ENCODE data around the gene NDUFB10. TPM values are rescaled to one million over a fixed set of nuclear protein-coding genes. Genes with fewer than 3 reads are reported as not detected.

Gene NDUFB10
- total and polyA plus RNA-seq, 2 donors = 103 to 129 TPM

GRCh38 chr16:1963806-1964505 lies 4.6 kb downstream of the NDUFB10 start:
- H3K36me3 ChIP-seq (ENCODE audit: control insufficient read depth in 2 of 2, insufficient read depth in 2 of 2, low read length in 1 of 2) = peaks cover 19 to 34% of the 10 kb centered on the region in 2 donors
- DNase-seq (ENCODE audit: low read depth in 6 of 9, low spot score in 9 of 9) = peak in 2 of 9 donors; percentile 28 to 52
- peaks cover 12 to 45% of the 10 kb centered on the region in 2 donors for H3K4me1 ChIP-seq (ENCODE audit: control insufficient read depth in 2 of 2, insufficient read depth in 2 of 2, low read length in 2 of 2)
- 13% methylated on average over 44 of the region's 44 CpGs for WGBS
- H3K9me3 ChIP-seq (ENCODE audit: control insufficient read depth in 2 of 2, insufficient read depth in 1 of 2, low read length in 1 of 2) = no peaks in the 10 kb centered on the region
- H3K27ac ChIP-seq (ENCODE audit: low read depth in 1 of 2, low read length in 1 of 2) = peak overlapping the region; percentile 91 to 95
- H3K27me3 ChIP-seq (ENCODE audit: control insufficient read depth in 2 of 2, insufficient read depth in 1 of 2, low read length in 1 of 2) = peaks cover 0 to 2% of the 10 kb centered on the region in 2 donors
- H3K4me3 ChIP-seq (ENCODE audit: low read length in 2 of 2) = peak overlapping the region; percentile 83 to 95

GRCh38 chr16:1964506-1965395 lies 5.4 kb downstream of the NDUFB10 start, which contains the start of gene RPS2:
Gene RPS2, minus strand, starts transcription at chr16:1964826. Its CDS starts 201 bp downstream, at chr16:1964625.
- Histone ChIP-seq H3K36me3 (ENCODE audit: control insufficient read depth in 2 of 2, insufficient read depth in 2 of 2, low read length in 1 of 2) (peaks cover 19 to 34% of the 10 kb centered on the region in 2 donors), H3K27ac (ENCODE audit: low read depth in 1 of 2, low read length in 1 of 2) (peak within 1 kb of the TSS; percentile 91 to 95), H3K4me3 (ENCODE audit: low read length in 2 of 2) (peak within 1 kb of the TSS; percentile 83 to 95), H3K4me1 (ENCODE audit: control insufficient read depth in 2 of 2, insufficient read depth in 2 of 2, low read length in 2 of 2) (peaks cover 10 to 43% of the 10 kb centered on the region in 2 donors), H3K9me3 (ENCODE audit: control insufficient read depth in 2 of 2, insufficient read depth in 1 of 2, low read length in 1 of 2) (no peaks in the 10 kb centered on the region), H3K27me3 (ENCODE audit: control insufficient read depth in 2 of 2, insufficient read depth in 1 of 2, low read length in 1 of 2) (no peaks in the 10 kb centered on the region)
- under 1% methylated on average over 97 of the region's 97 CpGs for WGBS
- peak; percentile 93 to 99 (median 95) for DNase-seq (ENCODE audit: low read depth in 6 of 9, low spot score in 9 of 9)

GRCh38 chr16:1965396-1966001 lies 6.2 kb downstream of the NDUFB10 start:
- peaks cover 6 to 40% of the 10 kb centered on the region in 2 donors for H3K4me1 ChIP-seq (ENCODE audit: control insufficient read depth in 2 of 2, insufficient read depth in 2 of 2, low read length in 2 of 2)
- 29% methylated on average over 24 of the region's 24 CpGs for WGBS
- peak overlapping the region; percentile 83 to 95 for H3K4me3 ChIP-seq (ENCODE audit: low read length in 2 of 2)
- peak in 1 of 9 donors; percentile 37 for DNase-seq (ENCODE audit: low read depth in 6 of 9, low spot score in 9 of 9)
- peaks cover 19 to 32% of the 10 kb centered on the region in 2 donors for H3K36me3 ChIP-seq (ENCODE audit: control insufficient read depth in 2 of 2, insufficient read depth in 2 of 2, low read length in 1 of 2)
- no peaks in the 10 kb centered on the region for H3K27me3 ChIP-seq (ENCODE audit: control insufficient read depth in 2 of 2, insufficient read depth in 1 of 2, low read length in 1 of 2)
- no peaks in the 10 kb centered on the region for H3K9me3 ChIP-seq (ENCODE audit: control insufficient read depth in 2 of 2, insufficient read depth in 1 of 2, low read length in 1 of 2)
- peak overlapping the region; percentile 88 to 93 for H3K27ac ChIP-seq (ENCODE audit: low read depth in 1 of 2, low read length in 1 of 2)

- H3K36me3 ChIP-seq (ENCODE audit: control insufficient read depth in 2 of 2, insufficient read depth in 2 of 2, low read length in 1 of 2) = peaks cover 14 to 23% of the 10 kb centered on the region in 2 donors
- H3K27ac ChIP-seq (ENCODE audit: low read depth in 1 of 2, low read length in 1 of 2) = peak within 1 kb of the TSS in 1 of 2 donors; percentile 88
- WGBS = 98% methylated on average over 6 of the region's 6 CpGs
- H3K4me3 ChIP-seq (ENCODE audit: low read length in 2 of 2) = peak within 1 kb of the TSS; percentile 83 to 95
- H3K27me3 ChIP-seq (ENCODE audit: control insufficient read depth in 2 of 2, insufficient read depth in 1 of 2, low read length in 1 of 2) = no peaks in the 10 kb centered on the region
- H3K4me1 ChIP-seq (ENCODE audit: control insufficient read depth in 2 of 2, insufficient read depth in 2 of 2, low read length in 2 of 2) = peaks cover 8 to 41% of the 10 kb centered on the region in 2 donors
- H3K9me3 ChIP-seq (ENCODE audit: control insufficient read depth in 2 of 2, insufficient read depth in 1 of 2, low read length in 1 of 2) = no peaks in the 10 kb centered on the region
- no peak for DNase-seq (ENCODE audit: low read depth in 6 of 9, low spot score in 9 of 9)
Observed at GRCh38 chr16:1966460-1966859, 7.1 kb downstream of the NDUFB10 start, which contains the start of gene RNF151. Gene RNF151, plus strand, starts transcription at chr16:1966856. Its CDS starts 26 bp downstream, at chr16:1966882.

GRCh38 chr16:1968146-1968953 lies 9.0 kb downstream of the NDUFB10 start:
- Histone ChIP-seq H3K4me1 (ENCODE audit: control insufficient read depth in 2 of 2, insufficient read depth in 2 of 2, low read length in 2 of 2) (peaks cover 11 to 35% of the 10 kb centered on the region in 2 donors), H3K9me3 (ENCODE audit: control insufficient read depth in 2 of 2, insufficient read depth in 1 of 2, low read length in 1 of 2) (no peaks in the 10 kb centered on the region), H3K36me3 (ENCODE audit: control insufficient read depth in 2 of 2, insufficient read depth in 2 of 2, low read length in 1 of 2) (peaks cover 0 to 4% of the 10 kb centered on the region in 2 donors), H3K27me3 (ENCODE audit: control insufficient read depth in 2 of 2, insufficient read depth in 1 of 2, low read length in 1 of 2) (no peaks in the 10 kb centered on the region), H3K27ac (ENCODE audit: low read depth in 1 of 2, low read length in 1 of 2) (no peak overlapping the region), H3K4me3 (ENCODE audit: low read length in 2 of 2) (no peak overlapping the region)
- DNase-seq (ENCODE audit: low read depth in 6 of 9, low spot score in 9 of 9) = no peak
- WGBS = 96% methylated on average over 41 of the region's 41 CpGs

- H3K4me3 ChIP-seq (ENCODE audit: low read length in 2 of 2) = peak within 1 kb of the TSS; percentile 80 to 95
- under 1% methylated on average over 78 of the region's 78 CpGs for WGBS
- H3K27ac ChIP-seq (ENCODE audit: low read depth in 1 of 2, low read length in 1 of 2) = peak within 1 kb of the TSS; percentile 84 to 97
- H3K27me3 ChIP-seq (ENCODE audit: control insufficient read depth in 2 of 2, insufficient read depth in 1 of 2, low read length in 1 of 2) = no peaks in the 10 kb centered on the region
- peaks cover 22 to 31% of the 10 kb centered on the region in 2 donors for H3K36me3 ChIP-seq (ENCODE audit: control insufficient read depth in 2 of 2, insufficient read depth in 2 of 2, low read length in 1 of 2)
- peaks cover 7 to 18% of the 10 kb centered on the region in 2 donors for H3K4me1 ChIP-seq (ENCODE audit: control insufficient read depth in 2 of 2, insufficient read depth in 2 of 2, low read length in 2 of 2)
- H3K9me3 ChIP-seq (ENCODE audit: control insufficient read depth in 2 of 2, insufficient read depth in 1 of 2, low read length in 1 of 2) = no peaks in the 10 kb centered on the region
- peak; percentile 82 to 97 (median 95) for DNase-seq (ENCODE audit: low read depth in 6 of 9, low spot score in 9 of 9)
Observed at GRCh38 chr16:1971796-1972489, 12.6 kb downstream of the NDUFB10 start, which contains the start of gene TBL3. Gene TBL3, plus strand, starts transcription at chr16:1972053. Its CDS starts 112 bp downstream, at chr16:1972165.

- 7% methylated on average over 22 of the region's 22 CpGs for WGBS
- DNase-seq (ENCODE audit: low read depth in 6 of 9, low spot score in 9 of 9) = no peak
- Histone ChIP-seq H3K36me3 (ENCODE audit: control insufficient read depth in 2 of 2, insufficient read depth in 2 of 2, low read length in 1 of 2) (peaks cover 26 to 36% of the 10 kb centered on the region in 2 donors), H3K4me3 (ENCODE audit: low read length in 2 of 2) (peak overlapping the region; percentile 80 to 95), H3K27me3 (ENCODE audit: control insufficient read depth in 2 of 2, insufficient read depth in 1 of 2, low read length in 1 of 2) (no peaks in the 10 kb centered on the region), H3K9me3 (ENCODE audit: control insufficient read depth in 2 of 2, insufficient read depth in 1 of 2, low read length in 1 of 2) (no peaks in the 10 kb centered on the region), H3K27ac (ENCODE audit: low read depth in 1 of 2, low read length in 1 of 2) (no peak overlapping the region), H3K4me1 (ENCODE audit: control insufficient read depth in 2 of 2, insufficient read depth in 2 of 2, low read length in 2 of 2) (peaks cover 7 to 18% of the 10 kb centered on the region in 2 donors)
Observed at GRCh38 chr16:1972490-1972877, 13.1 kb downstream of the NDUFB10 start.
